ENCODE data around the gene MIA2. TPM values are rescaled to one million over a fixed set of nuclear protein-coding genes. Genes with fewer than 3 reads are reported as not detected.

MIA2 gene, protein sequence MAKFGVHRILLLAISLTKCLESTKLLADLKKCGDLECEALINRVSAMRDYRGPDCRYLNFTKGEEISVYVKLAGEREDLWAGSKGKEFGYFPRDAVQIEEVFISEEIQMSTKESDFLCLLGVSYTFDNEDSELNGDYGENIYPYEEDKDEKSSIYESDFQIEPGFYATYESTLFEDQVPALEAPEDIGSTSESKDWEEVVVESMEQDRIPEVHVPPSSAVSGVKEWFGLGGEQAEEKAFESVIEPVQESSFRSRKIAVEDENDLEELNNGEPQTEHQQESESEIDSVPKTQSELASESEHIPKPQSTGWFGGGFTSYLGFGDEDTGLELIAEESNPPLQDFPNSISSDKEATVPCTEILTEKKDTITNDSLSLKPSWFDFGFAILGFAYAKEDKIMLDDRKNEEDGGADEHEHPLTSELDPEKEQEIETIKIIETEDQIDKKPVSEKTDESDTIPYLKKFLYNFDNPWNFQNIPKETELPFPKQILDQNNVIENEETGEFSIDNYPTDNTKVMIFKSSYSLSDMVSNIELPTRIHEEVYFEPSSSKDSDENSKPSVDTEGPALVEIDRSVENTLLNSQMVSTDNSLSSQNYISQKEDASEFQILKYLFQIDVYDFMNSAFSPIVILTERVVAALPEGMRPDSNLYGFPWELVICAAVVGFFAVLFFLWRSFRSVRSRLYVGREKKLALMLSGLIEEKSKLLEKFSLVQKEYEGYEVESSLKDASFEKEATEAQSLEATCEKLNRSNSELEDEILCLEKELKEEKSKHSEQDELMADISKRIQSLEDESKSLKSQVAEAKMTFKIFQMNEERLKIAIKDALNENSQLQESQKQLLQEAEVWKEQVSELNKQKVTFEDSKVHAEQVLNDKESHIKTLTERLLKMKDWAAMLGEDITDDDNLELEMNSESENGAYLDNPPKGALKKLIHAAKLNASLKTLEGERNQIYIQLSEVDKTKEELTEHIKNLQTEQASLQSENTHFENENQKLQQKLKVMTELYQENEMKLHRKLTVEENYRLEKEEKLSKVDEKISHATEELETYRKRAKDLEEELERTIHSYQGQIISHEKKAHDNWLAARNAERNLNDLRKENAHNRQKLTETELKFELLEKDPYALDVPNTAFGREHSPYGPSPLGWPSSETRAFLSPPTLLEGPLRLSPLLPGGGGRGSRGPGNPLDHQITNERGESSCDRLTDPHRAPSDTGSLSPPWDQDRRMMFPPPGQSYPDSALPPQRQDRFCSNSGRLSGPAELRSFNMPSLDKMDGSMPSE (N-terminal part only)
- 10.6 and 12.7 TPM in 2 replicates for total RNA-seq
- long read RNA-seq, partial matches to known transcripts, result 1 of 9 reads
- long read RNA-seq, other reads (novel, unspliced or antisense), result 8 of 9 reads

DNA sequence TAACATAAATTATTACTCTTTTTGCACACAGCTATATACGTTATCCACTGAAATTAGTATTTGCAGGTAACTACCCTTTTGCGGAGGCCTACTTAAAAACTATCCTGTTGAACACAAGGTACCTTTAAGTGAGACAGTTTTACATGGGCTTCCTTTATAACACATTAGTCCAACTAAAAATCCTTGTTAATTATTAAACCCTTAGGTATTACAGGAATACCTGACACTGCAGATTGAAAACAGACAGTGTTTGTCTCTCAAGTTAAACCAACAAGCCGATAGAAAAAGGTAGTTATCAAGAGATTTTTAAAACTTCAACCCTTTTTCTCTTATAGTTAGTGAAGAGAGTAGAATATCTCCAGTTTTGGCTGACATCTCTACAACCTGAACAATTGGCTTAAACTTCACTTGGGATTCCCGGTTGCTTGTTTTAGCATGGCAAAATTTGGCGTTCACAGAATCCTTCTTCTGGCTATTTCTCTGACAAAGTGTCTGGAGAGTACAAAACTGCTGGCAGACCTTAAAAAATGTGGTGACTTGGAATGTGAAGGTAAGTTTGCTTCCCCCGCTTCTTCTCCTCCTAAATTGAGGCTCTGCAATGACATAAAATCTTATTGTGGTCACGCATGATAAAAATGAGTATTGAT is at the start of gene MIA2:
Gene MIA2 (plus strand): TSS at position 236 of the 647 bp plus-strand sequence. CDS start 200 bp downstream, at position 436.
- no peaks in the 10 kb centered on the region for H3K4me1 Mint-ChIP-seq
- no peak within 1 kb of the TSS for H3K4me3 Mint-ChIP-seq
- no peak for TF ChIP-seq CTCF (conservative IDR thresholded peaks at IDR 0.05)
- no peak for DNase-seq (ENCODE audit: low read depth, low spot score)
- no peaks in the 10 kb centered on the region for H3K36me3 Mint-ChIP-seq (ENCODE audit: low read depth)
- H3K27ac Mint-ChIP-seq (ENCODE audit: unreplicated experiment), result no peak within 1 kb of the TSS
- no peaks in the 10 kb centered on the region for H3K27me3 Mint-ChIP-seq (ENCODE audit: low read depth)
- no peaks in the 10 kb centered on the region for H3K9me3 Mint-ChIP-seq

GRCh38 chr14:39184628-39185255 is 49.0 kb upstream of the MIA2 start:
- Mint-ChIP-seq H3K27me3 (ENCODE audit: low read depth) (no peaks in the 10 kb centered on the region), H3K4me1 (peaks cover 19% of the 10 kb centered on the region), H3K27ac (ENCODE audit: unreplicated experiment) (no peak overlapping the region), H3K4me3 (no peak overlapping the region), H3K36me3 (ENCODE audit: low read depth) (peaks cover 18% of the 10 kb centered on the region), H3K9me3 (no peaks in the 10 kb centered on the region)
- no peak for DNase-seq (ENCODE audit: low read depth, low spot score)
- no peak for TF ChIP-seq CTCF (conservative IDR thresholded peaks at IDR 0.05)

DNA sequence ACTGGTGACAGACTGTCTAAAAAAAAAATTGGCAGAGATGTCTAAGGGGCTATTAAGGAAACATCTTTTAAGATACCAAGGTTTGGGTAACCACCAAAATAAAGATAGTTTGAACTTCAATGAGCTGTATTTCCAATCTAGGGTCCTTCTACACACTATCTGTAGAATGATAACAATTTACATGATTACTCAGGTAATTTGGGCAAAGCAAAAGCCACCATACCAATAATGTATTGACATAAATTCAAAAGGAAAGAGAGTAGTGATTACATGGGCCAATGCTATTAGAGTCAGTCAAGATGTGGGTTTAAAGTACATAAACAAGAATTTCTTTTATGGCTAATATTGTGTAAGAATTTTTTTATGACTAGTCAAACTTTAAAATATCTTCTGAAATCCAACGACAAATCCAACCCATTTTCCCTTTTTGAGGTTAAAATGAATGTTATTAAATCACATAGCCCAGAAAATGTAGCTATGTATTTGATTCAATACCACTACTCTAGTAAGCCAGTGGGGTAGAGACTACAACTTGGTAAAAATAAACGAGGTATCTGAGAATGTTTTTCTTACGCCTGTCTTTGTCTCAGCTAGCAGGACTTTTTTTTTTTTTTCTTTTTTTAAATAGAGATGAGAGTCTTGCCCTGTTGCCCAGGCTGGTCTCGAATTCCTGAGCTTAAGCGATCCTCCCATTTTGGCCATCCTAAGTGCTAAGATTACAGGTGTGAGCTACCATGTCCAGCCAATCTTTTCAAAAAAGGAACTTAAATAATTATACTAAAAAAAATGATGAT is 48.3 kb upstream of the MIA2 start:
- Mint-ChIP-seq H3K27ac (ENCODE audit: unreplicated experiment) (no peak overlapping the region), H3K4me1 (peaks cover 19% of the 10 kb centered on the region), H3K4me3 (no peak overlapping the region), H3K27me3 (ENCODE audit: low read depth) (no peaks in the 10 kb centered on the region), H3K36me3 (ENCODE audit: low read depth) (peaks cover 18% of the 10 kb centered on the region), H3K9me3 (no peaks in the 10 kb centered on the region)
- DNase-seq (ENCODE audit: low read depth, low spot score), result no peak
- no peak for TF ChIP-seq CTCF (conservative IDR thresholded peaks at IDR 0.05)

DNA sequence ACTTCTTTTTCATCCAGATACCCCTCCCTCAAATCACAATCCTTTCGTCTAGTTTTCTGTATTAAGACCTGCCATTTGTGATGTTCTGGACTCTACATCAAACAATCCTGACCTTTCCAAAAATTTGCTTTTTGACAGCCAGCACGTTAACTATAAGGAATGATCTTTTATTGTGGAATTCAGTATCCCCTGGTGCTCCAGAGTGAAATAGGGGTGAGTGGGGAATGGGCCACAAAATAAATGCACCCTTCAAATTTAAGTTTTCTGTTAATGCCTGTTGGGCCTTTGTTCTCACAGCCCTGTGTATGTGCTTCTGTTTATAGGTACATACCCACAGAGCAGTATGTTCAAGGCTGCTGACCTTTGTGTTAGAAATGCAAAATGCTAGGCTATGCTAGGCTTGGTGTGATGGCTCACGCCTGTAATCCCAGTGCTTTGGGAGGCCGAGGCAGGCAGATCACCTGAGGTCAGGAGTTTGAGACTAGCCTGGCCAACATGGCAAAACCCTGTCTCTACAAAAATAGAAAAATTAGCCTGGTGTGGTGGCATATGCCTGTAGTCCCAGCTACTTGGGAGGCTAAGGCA is 46.7 kb upstream of the MIA2 start:
- Mint-ChIP-seq H3K27ac (ENCODE audit: unreplicated experiment) (no peak overlapping the region), H3K27me3 (ENCODE audit: low read depth) (no peaks in the 10 kb centered on the region)

More for the DNA sequence above, 46.7 kb upstream of the MIA2 start:
- TF ChIP-seq CTCF (conservative IDR thresholded peaks at IDR 0.05), result no peak
- no peak for DNase-seq (ENCODE audit: low read depth, low spot score)
- peaks cover 18% of the 10 kb centered on the region for H3K36me3 Mint-ChIP-seq (ENCODE audit: low read depth)
- H3K9me3 Mint-ChIP-seq, result no peaks in the 10 kb centered on the region
- no peak overlapping the region for H3K4me3 Mint-ChIP-seq
- peaks cover 19% of the 10 kb centered on the region for H3K4me1 Mint-ChIP-seq

All from neural crest cell (in vitro differentiated cells).